ENCODE results near the gene NDUFS5.
"Not testable (repeated sequence)": the region's sequence is repeated elsewhere in the genome, so short reads cannot be mapped to it uniquely, and the experiment has no call there.

NDUFS5 gene

DNA sequence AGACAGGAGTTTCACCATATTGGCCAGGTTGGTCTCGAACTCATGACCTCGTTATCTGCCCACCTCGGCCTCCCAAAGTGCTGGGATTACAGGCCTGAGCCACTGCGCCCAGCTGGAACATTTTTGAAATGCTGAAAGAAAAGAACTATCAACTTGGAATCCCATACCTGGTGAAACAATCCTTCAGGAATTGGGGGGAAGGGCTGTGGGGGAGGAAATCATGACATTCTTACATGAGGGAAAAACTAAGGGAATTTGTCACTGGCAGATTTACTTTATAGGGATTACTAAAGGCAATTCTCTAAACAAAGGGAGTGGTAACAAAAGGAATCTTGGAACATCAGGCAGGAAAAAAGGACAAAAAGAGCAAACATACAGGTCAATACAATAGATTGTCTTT lies 25.8 kb downstream of the NDUFS5 start:
- no peak overlapping the region for H3K27ac ChIP-seq

DNA sequence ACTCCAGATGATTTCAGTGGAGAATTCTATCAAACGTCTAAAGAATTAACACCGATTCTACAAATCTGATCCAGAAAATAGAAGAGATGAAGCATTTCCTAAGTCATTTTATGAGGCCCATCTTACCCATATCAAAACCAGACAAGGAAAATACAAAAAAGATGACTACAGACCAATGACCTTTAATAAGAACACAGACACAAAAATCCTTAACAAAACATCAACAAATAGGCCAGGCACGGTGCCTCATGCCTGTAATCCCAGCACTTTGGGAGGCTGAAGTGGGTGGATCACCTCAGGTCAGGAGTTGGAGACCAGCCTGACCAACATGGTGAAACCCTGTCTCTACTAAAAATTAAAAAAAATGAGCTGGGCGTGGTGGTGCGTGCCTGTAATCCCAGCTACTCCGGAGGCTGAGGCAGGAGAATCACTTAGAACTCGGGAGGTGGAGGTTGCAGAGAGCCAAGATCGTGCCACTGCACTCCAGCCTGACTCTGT lies 29.1 kb downstream of the NDUFS5 start:
- not testable (repeated sequence) for H3K27ac ChIP-seq

More for the DNA sequence above, 25.8 kb downstream of the NDUFS5 start:
- no peak for TF ChIP-seq ZFX (IDR thresholded peaks at IDR 0.05; ENCODE audit: borderline replicate concordance)
- TF ChIP-seq, protein P1, sequence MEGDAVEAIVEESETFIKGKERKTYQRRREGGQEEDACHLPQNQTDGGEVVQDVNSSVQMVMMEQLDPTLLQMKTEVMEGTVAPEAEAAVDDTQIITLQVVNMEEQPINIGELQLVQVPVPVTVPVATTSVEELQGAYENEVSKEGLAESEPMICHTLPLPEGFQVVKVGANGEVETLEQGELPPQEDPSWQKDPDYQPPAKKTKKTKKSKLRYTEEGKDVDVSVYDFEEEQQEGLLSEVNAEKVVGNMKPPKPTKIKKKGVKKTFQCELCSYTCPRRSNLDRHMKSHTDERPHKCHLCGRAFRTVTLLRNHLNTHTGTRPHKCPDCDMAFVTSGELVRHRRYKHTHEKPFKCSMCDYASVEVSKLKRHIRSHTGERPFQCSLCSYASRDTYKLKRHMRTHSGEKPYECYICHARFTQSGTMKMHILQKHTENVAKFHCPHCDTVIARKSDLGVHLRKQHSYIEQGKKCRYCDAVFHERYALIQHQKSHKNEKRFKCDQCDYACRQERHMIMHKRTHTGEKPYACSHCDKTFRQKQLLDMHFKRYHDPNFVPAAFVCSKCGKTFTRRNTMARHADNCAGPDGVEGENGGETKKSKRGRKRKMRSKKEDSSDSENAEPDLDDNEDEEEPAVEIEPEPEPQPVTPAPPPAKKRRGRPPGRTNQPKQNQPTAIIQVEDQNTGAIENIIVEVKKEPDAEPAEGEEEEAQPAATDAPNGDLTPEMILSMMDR (IDR thresholded peaks at IDR 0.05) = no peak

DNA sequence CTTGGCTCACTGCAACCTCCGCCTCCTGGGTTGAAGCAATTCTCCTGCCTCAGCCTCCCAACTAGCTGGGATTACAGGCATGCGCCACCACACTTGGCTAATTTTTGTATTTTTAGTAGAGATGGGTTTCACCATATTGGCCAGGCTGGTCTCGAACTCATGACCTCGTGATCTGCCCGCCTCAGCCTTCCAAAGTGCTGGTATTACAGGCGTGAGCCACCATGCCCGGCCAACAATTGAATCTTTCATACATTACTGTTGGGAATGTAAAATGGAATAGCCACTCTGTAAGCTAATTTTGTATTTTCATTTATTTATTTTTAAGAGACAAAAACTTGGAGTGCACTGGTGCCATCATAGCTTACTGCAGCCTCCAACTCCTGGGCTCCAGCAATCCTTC lies 35.4 kb downstream of the NDUFS5 start:
- not testable (repeated sequence) for H3K27ac ChIP-seq

DNA sequence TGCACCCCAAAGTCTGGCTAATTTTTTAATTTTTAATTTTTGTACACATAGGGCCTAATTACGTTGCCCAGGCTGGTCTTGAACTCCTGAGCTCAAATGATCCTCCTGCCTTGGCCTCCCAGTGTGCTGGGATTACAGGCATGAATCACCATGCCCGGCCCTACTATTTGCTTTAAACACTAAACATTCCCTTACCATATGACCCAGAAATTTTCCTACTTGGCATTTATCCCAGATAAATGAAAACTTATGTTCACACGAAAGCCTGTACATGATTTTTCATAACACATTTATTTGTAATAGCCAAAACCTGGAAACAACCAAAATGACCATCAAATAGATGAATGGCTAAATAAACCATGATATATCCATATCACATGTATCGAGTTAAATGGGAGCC lies 35.8 kb downstream of the NDUFS5 start:
- TF ChIP-seq ZFX (IDR thresholded peaks at IDR 0.05; ENCODE audit: borderline replicate concordance) = no peak
- TF ChIP-seq, protein P1 (IDR thresholded peaks at IDR 0.05) = no peak
- H3K27ac ChIP-seq = no peak overlapping the region

DNA sequence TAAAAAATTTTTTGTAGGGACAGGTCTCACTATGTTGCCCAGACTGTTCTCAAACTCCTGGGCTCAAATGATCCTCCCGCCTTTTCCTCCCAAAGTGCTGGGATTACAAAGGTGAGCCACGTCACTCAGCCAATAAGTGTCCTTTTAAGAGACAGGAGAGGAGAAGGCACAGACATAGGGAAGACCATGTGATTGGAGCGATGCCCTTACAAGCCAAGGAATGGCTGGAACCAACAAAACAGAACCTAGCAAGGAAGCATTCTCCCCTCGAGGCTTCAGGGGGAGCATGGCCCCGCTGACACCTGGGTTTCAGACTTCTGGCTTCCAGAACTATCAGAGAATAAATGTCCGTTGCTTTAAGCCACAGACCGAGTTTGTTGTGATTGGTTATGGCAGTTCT lies 37.0 kb downstream of the NDUFS5 start:
- TF ChIP-seq, protein P1 (IDR thresholded peaks at IDR 0.05) = no peak
- TF ChIP-seq ZFX (IDR thresholded peaks at IDR 0.05; ENCODE audit: borderline replicate concordance) = no peak

DNA sequence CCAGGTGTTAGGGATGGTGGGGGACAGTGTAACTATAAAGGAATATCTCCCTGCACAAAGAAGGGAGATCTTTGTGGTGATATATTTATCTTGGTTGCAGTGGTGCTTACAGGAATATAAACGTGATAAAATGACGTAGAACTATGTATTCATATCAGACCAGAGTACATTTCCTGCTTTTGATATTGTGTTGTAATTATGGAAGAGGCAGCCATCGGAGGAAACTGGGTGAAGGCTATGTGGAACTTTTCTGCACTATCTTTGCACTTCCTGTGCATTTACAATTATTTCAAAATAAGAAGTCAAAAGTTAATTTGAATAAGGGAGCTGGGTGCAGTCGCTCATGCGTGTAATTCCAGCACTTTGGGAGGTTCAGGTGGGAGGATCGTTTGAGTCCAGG lies 37.6 kb downstream of the NDUFS5 start:
- H3K27ac ChIP-seq = no peak overlapping the region
- TF ChIP-seq ZFX (IDR thresholded peaks at IDR 0.05; ENCODE audit: borderline replicate concordance) = no peak
- TF ChIP-seq, protein P1 (IDR thresholded peaks at IDR 0.05) = no peak

More for the DNA sequence above, 37.0 kb downstream of the NDUFS5 start:
- H3K27ac ChIP-seq = no peak overlapping the region

DNA sequence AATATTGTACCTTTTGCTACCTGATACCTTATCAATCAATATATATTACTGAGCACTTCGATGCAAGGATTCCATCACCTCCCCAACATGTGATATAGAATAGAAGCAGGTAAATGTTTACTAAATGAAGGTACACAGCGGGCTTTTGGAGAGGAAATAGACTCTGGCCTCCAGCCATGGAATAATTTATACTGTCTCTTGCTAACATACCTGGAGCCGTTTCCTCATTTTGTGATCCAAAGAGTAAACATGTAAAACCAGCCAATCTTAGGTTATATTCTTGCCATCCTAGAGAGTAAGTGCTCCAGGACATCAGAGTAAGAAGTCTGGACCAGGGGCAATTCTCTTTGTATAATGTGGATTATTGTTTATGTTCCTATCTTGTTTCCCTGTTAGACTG lies 39.4 kb downstream of the NDUFS5 start:
- TF ChIP-seq ZFX (IDR thresholded peaks at IDR 0.05; ENCODE audit: borderline replicate concordance) = no peak
- TF ChIP-seq, protein P1 (IDR thresholded peaks at IDR 0.05) = no peak
- H3K27ac ChIP-seq = no peak overlapping the region

DNA sequence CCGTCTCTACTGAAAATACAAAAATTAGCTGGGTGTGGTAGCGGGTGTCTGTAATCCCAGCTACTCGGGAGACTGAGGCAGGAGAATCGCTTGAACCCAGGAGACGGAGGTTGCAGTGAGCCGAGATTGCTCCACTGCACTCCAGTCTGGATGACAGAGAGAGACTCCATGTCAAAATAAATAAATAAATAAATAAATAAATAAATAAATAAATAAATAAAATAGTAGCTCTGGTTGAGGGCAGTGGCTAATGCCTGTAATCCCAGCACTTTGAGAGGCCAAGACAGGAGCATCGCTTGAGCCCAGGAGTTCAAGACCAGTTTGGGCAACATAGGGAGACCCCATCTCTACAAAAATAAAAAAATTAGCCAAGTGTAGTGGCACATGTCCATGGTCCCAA lies 42.1 kb downstream of the NDUFS5 start:
- H3K27ac ChIP-seq = not testable (repeated sequence)

DNA sequence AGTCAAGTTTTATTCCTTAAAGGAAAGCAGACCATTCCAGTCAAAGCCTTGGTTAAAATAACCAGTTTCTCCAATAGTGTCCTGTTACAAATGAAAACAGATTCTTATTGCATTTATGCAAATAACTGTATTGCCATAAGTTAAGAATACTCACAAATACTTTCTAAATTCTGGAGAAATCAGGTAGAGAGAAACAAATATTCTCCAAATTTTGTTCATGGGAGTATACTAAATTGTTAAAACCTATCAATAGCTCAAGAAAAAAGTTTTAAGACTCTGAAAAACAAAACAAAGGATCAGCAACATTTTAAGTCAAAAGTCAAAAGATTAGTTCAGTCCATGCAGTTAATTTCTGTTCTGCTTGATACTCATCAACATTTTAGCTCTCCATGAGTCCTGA lies 45.4 kb downstream of the NDUFS5 start:
- not testable (repeated sequence) for H3K27ac ChIP-seq
